GM12878 (cell line): ENCODE data around the gene TOLLIP. TPM values are rescaled to one million over a fixed set of nuclear protein-coding genes. Genes with fewer than 3 reads are reported as not detected.

ENCODE experiments used
- ATAC-seq: fragments of 200-7000 bp; cut with Tn5 transposase; 3 replicates; pipeline ENCODE4 v1.9.1; 2020; ENCODE audit warnings: mild to moderate bottlenecking, moderate library complexity
- BruUV-seq: library from RNA; stranded (reverse); fragments of 400-500 nt; replicated peaks from 2 replicates; lab custom pipeline; 2021; lab: Mats Ljungman, UMichigan
- CTCF ChIA-PET: fragments of 300-600 bp; sonication (Branson Sonifier 250); formaldehyde crosslinking; extraction: SDS; loops from one replicate; lab custom pipeline; 2021; ENCODE audit warnings: inconsistent platforms; lab: Yijun Ruan, JAX
- POLR2A ChIA-PET: fragments of 350-600 bp; formaldehyde crosslinking; extraction: SDS; loops from one replicate; lab custom pipeline; 2021; ENCODE audit warnings: inconsistent platforms; lab: Charles Lee
- RAD21 ChIA-PET: fragments of 300-600 bp; sonication (Branson Sonifier 250); formaldehyde crosslinking; loops from one replicate; lab custom pipeline; 2023; ENCODE audit warnings: antibody characterized with exemption; ENCODE audit not compliant: unreplicated experiment; lab: Charles Lee
- SMC1A ChIA-PET: fragments of 300-600 bp; sonication (Branson Sonifier 250); formaldehyde crosslinking; loops from one replicate; lab custom pipeline; 2023; ENCODE audit not compliant: unreplicated experiment, uncharacterized antibody; lab: Charles Lee
- DNase-seq: peaks from one replicate; pipeline ENCODE4 v3.0.0-alpha.2; 2011; ENCODE audit warnings: low read depth, low spot score
- FAIRE-seq: peaks from 3 replicates; lab custom pipeline; 2011; peaks lifted over from hg19 to GRCh38; lab: Jason Lieb, UNC
- H2AFZ ChIP-seq: 2 replicates; pipeline ENCODE4 v1.6.0; 2011; ENCODE audit warnings: low read depth, low read length, control low read depth; ENCODE audit not compliant: control insufficient read depth
- H3K27ac ChIP-seq: 2 replicates; pipeline ENCODE4 v1.5.1; 2011; ENCODE audit warnings: control low read depth; ENCODE audit not compliant: control insufficient read depth, insufficient read depth
- H3K27me3 ChIP-seq, 2 experiments: replicated peaks in 1 of 2; 2 replicates each; pipeline versions ENCODE4 v1.6.0 to v1.6.1; 2011; ENCODE audit warnings: low read length in 1 of 2; ENCODE audit not compliant: control insufficient read depth in 2 of 2, insufficient read depth in 2 of 2
- H3K36me3 ChIP-seq, 2 experiments: 2 replicates each; pipeline ENCODE4 v1.5.1; 2011; ENCODE audit warnings: low read length in 1 of 2; ENCODE audit not compliant: control insufficient read depth in 2 of 2, insufficient read depth in 2 of 2
- H3K4me1 ChIP-seq: 2 replicates; pipeline ENCODE4 v1.6.1; 2011; ENCODE audit warnings: mild to moderate bottlenecking, low read length, moderate library complexity, mixed read lengths; ENCODE audit not compliant: control insufficient read depth, insufficient read depth
- H3K4me2 ChIP-seq: 2 replicates; pipeline ENCODE4 v1.6.0; 2011; ENCODE audit warnings: control low read depth; ENCODE audit not compliant: control insufficient read depth, insufficient read depth
- H3K4me3 ChIP-seq: fragments of 200-600 bp; sonication (generic); 2 replicates; pipeline ENCODE4 v1.5.1; 2016
- H3K79me2 ChIP-seq: 2 replicates; pipeline ENCODE4 v1.6.0; 2011; ENCODE audit warnings: low read length; ENCODE audit not compliant: control insufficient read depth, insufficient read depth
- H3K9ac ChIP-seq: 2 replicates; pipeline ENCODE4 v1.8.0; 2011; ENCODE audit warnings: low read length, control low read depth, mixed read lengths; ENCODE audit not compliant: control insufficient read depth, insufficient read depth
- H3K9me3 ChIP-seq: replicated peaks from 3 replicates; pipeline ENCODE4 v1.5.1; 2011; ENCODE audit warnings: mild to moderate bottlenecking, low read length; ENCODE audit not compliant: control insufficient read depth, insufficient read depth
- H4K20me1 ChIP-seq: 2 replicates; pipeline ENCODE4 v1.6.0; 2011; ENCODE audit not compliant: control insufficient read depth, insufficient read depth
- ASH2L ChIP-seq: fragments of 300-600, 200-600 bp; sonication (generic); IDR thresholded peaks from 2 replicates; pipeline ENCODE4 v1.6.1; 2017; ENCODE audit warnings: low read depth, mild to moderate bottlenecking, borderline replicate concordance
- ATF2 ChIP-seq: IDR thresholded peaks from 2 replicates; pipeline ENCODE4 v1.6.1; 2012; ENCODE audit warnings: low read length, inconsistent platforms
- ATF7 ChIP-seq: fragments of 450-650 bp; IDR thresholded peaks from 2 replicates; pipeline ENCODE4 v1.6.1; 2016; ENCODE audit warnings: low read depth, mild to moderate bottlenecking
- CEBPB ChIP-seq, 2 experiments: fragments of 150-350 bp in 1 of 2; IDR thresholded peaks; 2 replicates each; pipeline ENCODE4 v1.6.1; 2012 to 2014; ENCODE audit warnings: low read depth in 2 of 2, low read length in 2 of 2, borderline replicate concordance in 1 of 2, inconsistent platforms in 1 of 2
- CHD2 ChIP-seq: IDR thresholded peaks from 2 replicates; pipeline ENCODE4 v1.6.1; 2011; ENCODE audit warnings: low read depth, low read length, improper control_type of control experiment, borderline replicate concordance
- CREM ChIP-seq: IDR thresholded peaks from 2 replicates; pipeline ENCODE4 v1.6.1; 2014; ENCODE audit warnings: antibody characterized with exemption, low read depth
- CUX1 ChIP-seq: IDR thresholded peaks from 2 replicates; pipeline ENCODE4 v1.6.1; 2012; ENCODE audit warnings: improper control_type of control experiment, low read depth, low read length; ENCODE audit not compliant: insufficient replicate concordance
- IKZF1 ChIP-seq: fragments of 450-650 bp; conservative IDR thresholded peaks from 2 replicates; pipeline ENCODE4 v1.6.1; 2017; ENCODE audit warnings: antibody characterized with exemption, mild to moderate bottlenecking
- IRF4 ChIP-seq: IDR thresholded peaks from 2 replicates; pipeline ENCODE4 v1.6.1; 2011; ENCODE audit warnings: low read depth, low read length
- KLF5 ChIP-seq: fragments of 450-650 bp; IDR thresholded peaks from 2 replicates; pipeline ENCODE4 v1.6.1; 2014; ENCODE audit warnings: mild to moderate bottlenecking; ENCODE audit not compliant: partially characterized antibody
- NR2C2 ChIP-seq: IDR thresholded peaks from 2 replicates; pipeline ENCODE4 v1.6.1; 2011; ENCODE audit warnings: borderline replicate concordance, low read depth; ENCODE audit not compliant: control insufficient read depth, insufficient read length
- SPI1 ChIP-seq: IDR thresholded peaks from 2 replicates; pipeline ENCODE4 v1.6.1; 2011; ENCODE audit warnings: low read depth, mild to moderate bottlenecking, low read length, moderate library complexity, borderline replicate concordance; ENCODE audit not compliant: insufficient read depth
- TCF3 ChIP-seq: IDR thresholded peaks from 2 replicates; pipeline ENCODE4 v1.6.1; 2012; ENCODE audit warnings: low read depth, mild to moderate bottlenecking, low read length, borderline replicate concordance; ENCODE audit not compliant: insufficient read depth
- ZZZ3 ChIP-seq: IDR thresholded peaks from 2 replicates; pipeline ENCODE4 v1.6.1; 2011; ENCODE audit warnings: low read depth; ENCODE audit not compliant: control insufficient read depth, insufficient read length
- WGBS: methylation state at CpG from one replicate; pipeline ENCODE4 v1.1.6; 2016; ENCODE audit warnings: low lambda C conversion rate; ENCODE audit not compliant: insufficient replicate concordance, insufficient coverage; ENCODE audit errors: missing lambda C conversion rate; 5-methylcytosine and 5-hydroxymethylcytosine counted together
- in situ Hi-C: fragments of 300-500 bp; cut with MboI; formaldehyde crosslinking; loops from 9 replicates; pipeline ENCODE4 v1.14.3; 2018; ENCODE audit warnings: mixed read lengths
- intact Hi-C: fragments of 100-400 bp; cut with micrococcal nuclease; formaldehyde crosslinking; loops from one replicate; pipeline ENCODE4 v1.14.2; 2022; ENCODE audit not compliant: unreplicated experiment
- polyA plus RNA-seq, 11 experiments: library from polyadenylated mRNA; depleted of rRNA in 4 of 11; unstranded in 6 of 11; stranded (reverse) in 5 of 11; fragments of >200 nt; fragmentation: Nextera tagmentation in 4 of 11; fragmentation: Illumina TruSeq in 1 of 11; extraction: Ambion mirVana in 4 of 11; extraction: Trizol in 1 of 11; gene quantifications; 1 replicate in 1 of 11; 2 replicates in 10 of 11; pipeline versions ENCODE4 v1.2.1 to v1.2.3, GENCODE V29; 2011 to 2016; ENCODE audit warnings: inconsistent platforms in 2 of 11, missing spikeins in 2 of 11, low read depth in 1 of 11
- total RNA-seq, 4 experiments: library from RNA; depleted of rRNA in 3 of 4; stranded (reverse); fragments of >200 nt in 3 of 4; fragmentation: Illumina TruSeq in 1 of 4; extraction: Trizol in 1 of 4; gene quantifications; 2 replicates each; pipeline versions ENCODE4 v1.2.1 to v1.2.3, GENCODE V29; 2013 to 2021

Gene TOLLIP
- total and polyA plus RNA-seq, 10 of the 15 experiments (the other 5 are each of a cell fraction or from before 2014, with no cell fraction given) = 0.47 to 39.5 (median 21.6) TPM

GRCh38 chr11:1255151-1255550, 54.3 kb downstream of the TOLLIP start (continued):
- TF ChIP-seq CUX1 = no peak
- no peak for TF ChIP-seq ZZZ3
- TF ChIP-seq CHD2 = no peak

- 76% methylated on average over 17 of the region's 19 CpGs for WGBS
- H3K27me3 ChIP-seq = no peaks in the 10 kb centered on the region
- in situ Hi-C loops = no loop called here
- no peak overlapping the region for H3K9ac ChIP-seq
- SMC1A ChIA-PET = no interaction called here
- no TSS peak for BruUV-seq
- CTCF ChIA-PET = no interaction called here
- POLR2A ChIA-PET = no interaction called here
- FAIRE-seq = no peak
- intact Hi-C loops = no loop called here
- no peak overlapping the region for H2AFZ ChIP-seq
- H3K36me3 ChIP-seq = no peaks in the 10 kb centered on the region
- H3K79me2 ChIP-seq = no peaks in the 10 kb centered on the region
- no peak overlapping the region for H3K27ac ChIP-seq
- no peak overlapping the region for H3K4me2 ChIP-seq
- ATAC-seq = no peak
- DNase-seq = no peak
- no peaks in the 10 kb centered on the region for H4K20me1 ChIP-seq
- TF ChIP-seq ATF7 (no peak), TCF3 (no peak), IRF4 (no peak), CEBPB (IDR thresholded peaks at IDR 0.05; ENCODE audit: borderline replicate concordance in 1 of 2, low read depth in 2 of 2, low read length in 2 of 2) (no peak), NR2C2 (no peak), SPI1 (no peak), ATF2 (no peak), CREM (no peak), KLF5 (no peak), ASH2L (no peak), IKZF1 (no peak)
- no peak overlapping the region for H3K4me3 ChIP-seq
- RAD21 ChIA-PET = no interaction called here
- H3K9me3 ChIP-seq = peaks cover 1% of the 10 kb centered on the region; the same call in 2 of the 3 replicates
- no peaks in the 10 kb centered on the region for H3K4me1 ChIP-seq
These were observed 54.7 kb downstream of the TOLLIP start for GRCh38 chr11:1254733-1255132.
